Measurements from ENCODE around the gene CDK9. TPM values are rescaled to one million over a fixed set of nuclear protein-coding genes. Genes with fewer than 3 reads are reported as not detected.

The CDK9 gene
- total RNA-seq, 3 donors from 2014 or later: 66.9 to 91.5 (median 82.5) TPM

GRCh38 chr9:127769929-127770582, 15.8 kb upstream of the CDK9 start:
- peak overlapping the region; percentile 86 for H3K4me3 Mint-ChIP-seq
- H3K36me3 Mint-ChIP-seq (ENCODE audit: insufficient read depth): peaks cover 17% of the 10 kb centered on the region
- H3K9me3 Mint-ChIP-seq: no peaks in the 10 kb centered on the region
- ATAC-seq: no peak
- no peak for DNase-seq
- no peaks in the 10 kb centered on the region for H3K27me3 Mint-ChIP-seq (ENCODE audit: low read depth)
- H3K4me1 Mint-ChIP-seq (ENCODE audit: low read depth): peaks cover 73% of the 10 kb centered on the region

- H3K4me3 Mint-ChIP-seq: peak overlapping the region; percentile 86
- H3K27me3 Mint-ChIP-seq (ENCODE audit: low read depth): no peaks in the 10 kb centered on the region
- peaks cover 14% of the 10 kb centered on the region for H3K36me3 Mint-ChIP-seq (ENCODE audit: insufficient read depth)
- no peak for ATAC-seq
- no peak for DNase-seq
- no peaks in the 10 kb centered on the region for H3K9me3 Mint-ChIP-seq
- peaks cover 69% of the 10 kb centered on the region for H3K4me1 Mint-ChIP-seq (ENCODE audit: low read depth)
Observed at GRCh38 chr9:127770583-127770904, 15.3 kb upstream of the CDK9 start.

- Mint-ChIP-seq H3K4me1 (ENCODE audit: low read depth) (peaks cover 65% of the 10 kb centered on the region), H3K36me3 (ENCODE audit: insufficient read depth) (peaks cover 13% of the 10 kb centered on the region), H3K4me3 (peak overlapping the region; percentile 86), H3K27me3 (ENCODE audit: low read depth) (no peaks in the 10 kb centered on the region), H3K9me3 (no peaks in the 10 kb centered on the region)
- DNase-seq (peak; percentile 96), ATAC-seq (peak; percentile 93 to 94)
Observed at GRCh38 chr9:127770905-127771569, 14.8 kb upstream of the CDK9 start.

- no peak for ATAC-seq
- Mint-ChIP-seq H3K4me3 (peak overlapping the region; percentile 86), H3K27me3 (ENCODE audit: low read depth) (no peaks in the 10 kb centered on the region), H3K4me1 (ENCODE audit: low read depth) (peaks cover 67% of the 10 kb centered on the region), H3K36me3 (ENCODE audit: insufficient read depth) (peaks cover 11% of the 10 kb centered on the region), H3K9me3 (no peaks in the 10 kb centered on the region)
- DNase-seq: no peak
Observed at GRCh38 chr9:127771570-127772189, 14.2 kb upstream of the CDK9 start.

GRCh38 chr9:127772603-127773002, 13.2 kb upstream of the CDK9 start:
- no peak overlapping the region for H3K4me3 Mint-ChIP-seq

GRCh38 chr9:127773272-127773671, 12.6 kb upstream of the CDK9 start:
- H3K27me3 Mint-ChIP-seq (ENCODE audit: low read depth): no peaks in the 10 kb centered on the region
- DNase-seq (no peak), ATAC-seq (no peak)
- no peak overlapping the region for H3K4me3 Mint-ChIP-seq
- peaks cover 60% of the 10 kb centered on the region for H3K4me1 Mint-ChIP-seq (ENCODE audit: low read depth)
- peaks cover 11% of the 10 kb centered on the region for H3K36me3 Mint-ChIP-seq (ENCODE audit: insufficient read depth)
- no peaks in the 10 kb centered on the region for H3K9me3 Mint-ChIP-seq

More at GRCh38 chr9:127772603-127773002, 13.2 kb upstream of the CDK9 start:
- no peak for DNase-seq
- Mint-ChIP-seq H3K36me3 (ENCODE audit: insufficient read depth) (peaks cover 11% of the 10 kb centered on the region), H3K27me3 (ENCODE audit: low read depth) (no peaks in the 10 kb centered on the region), H3K9me3 (no peaks in the 10 kb centered on the region), H3K4me1 (ENCODE audit: low read depth) (peaks cover 64% of the 10 kb centered on the region)
- no peak for ATAC-seq

- peaks cover 8% of the 10 kb centered on the region for H3K36me3 Mint-ChIP-seq (ENCODE audit: insufficient read depth)
- ATAC-seq (no peak), DNase-seq (no peak)
- H3K4me3 Mint-ChIP-seq: no peak overlapping the region
- H3K4me1 Mint-ChIP-seq (ENCODE audit: low read depth): peaks cover 56% of the 10 kb centered on the region
- no peaks in the 10 kb centered on the region for H3K27me3 Mint-ChIP-seq (ENCODE audit: low read depth)
- H3K9me3 Mint-ChIP-seq: no peaks in the 10 kb centered on the region
Observed at GRCh38 chr9:127773981-127774380, 11.9 kb upstream of the CDK9 start.

- Mint-ChIP-seq H3K9me3 (no peaks in the 10 kb centered on the region), H3K4me1 (ENCODE audit: low read depth) (peaks cover 53% of the 10 kb centered on the region), H3K27me3 (ENCODE audit: low read depth) (no peaks in the 10 kb centered on the region), H3K4me3 (peak overlapping the region; percentile 96), H3K36me3 (ENCODE audit: insufficient read depth) (peaks cover 6% of the 10 kb centered on the region)
- peak; percentile 71 for DNase-seq
- ATAC-seq: peak; percentile 46 to 47
Observed at GRCh38 chr9:127776195-127776923, 9.5 kb upstream of the CDK9 start.

GRCh38 chr9:127776924-127777289, 8.9 kb upstream of the CDK9 start:
- peak in 1 of 2 donors; percentile 5 for ATAC-seq
- Mint-ChIP-seq H3K27me3 (ENCODE audit: low read depth) (no peaks in the 10 kb centered on the region), H3K9me3 (no peaks in the 10 kb centered on the region), H3K36me3 (ENCODE audit: insufficient read depth) (peaks cover 6% of the 10 kb centered on the region), H3K4me1 (ENCODE audit: low read depth) (peaks cover 55% of the 10 kb centered on the region), H3K4me3 (peak overlapping the region; percentile 96)
- DNase-seq: no peak

- ATAC-seq (no peak), DNase-seq (no peak)
- no peaks in the 10 kb centered on the region for H3K9me3 Mint-ChIP-seq
- H3K4me3 Mint-ChIP-seq: peak overlapping the region; percentile 96
- H3K4me1 Mint-ChIP-seq (ENCODE audit: low read depth): peaks cover 58% of the 10 kb centered on the region
- H3K27me3 Mint-ChIP-seq (ENCODE audit: low read depth): no peaks in the 10 kb centered on the region
- peaks cover 6% of the 10 kb centered on the region for H3K36me3 Mint-ChIP-seq (ENCODE audit: insufficient read depth)
Observed at GRCh38 chr9:127777368-127777980, 8.4 kb upstream of the CDK9 start.

GRCh38 chr9:127778280-127779135, 7.3 kb upstream of the CDK9 start, which contains the start of gene SH2D3C:
Gene SH2D3C, minus strand, starts transcription at chr9:127778666. Its CDS starts 39 bp downstream, at chr9:127778627.
- no peaks in the 10 kb centered on the region for H3K9me3 Mint-ChIP-seq

GRCh38 chr9:127779136-127779981, 6.5 kb upstream of the CDK9 start:
- Mint-ChIP-seq H3K4me1 (ENCODE audit: low read depth) (peaks cover 66% of the 10 kb centered on the region), H3K9me3 (no peaks in the 10 kb centered on the region), H3K27me3 (ENCODE audit: low read depth) (no peaks in the 10 kb centered on the region), H3K4me3 (peak overlapping the region; percentile 96), H3K36me3 (ENCODE audit: insufficient read depth) (peaks cover under 1% of the 10 kb centered on the region)
- DNase-seq (peak; percentile 60), ATAC-seq (peak; percentile 64 to 65)

More at GRCh38 chr9:127778280-127779135, 7.3 kb upstream of the CDK9 start, which contains the start of gene SH2D3C:
- Mint-ChIP-seq H3K27me3 (ENCODE audit: low read depth) (no peaks in the 10 kb centered on the region), H3K4me3 (peak within 1 kb of the TSS; percentile 96), H3K4me1 (ENCODE audit: low read depth) (peaks cover 63% of the 10 kb centered on the region), H3K36me3 (ENCODE audit: insufficient read depth) (peaks cover 6% of the 10 kb centered on the region)
- DNase-seq: peak; percentile 36
- ATAC-seq: peak; percentile 38 to 47
